ENCODE results near the gene RECK. TPM values are rescaled to one million over a fixed set of nuclear protein-coding genes. Genes with fewer than 3 reads are reported as not detected.
"Not testable (repeated sequence)": the region's sequence is repeated elsewhere in the genome, so short reads cannot be mapped to it uniquely, and the experiment has no call there.

Gene RECK
- total RNA-seq, 1 donor from 2014 or later = 2.0 TPM

GRCh38 chr9:36102742-36103495 is 66.2 kb downstream of the RECK start:
- ATAC-seq (peak; percentile 96), DNase-seq (ENCODE audit: low spot score) (peak; percentile 69)

- ATAC-seq = no peak
- no peak for DNase-seq (ENCODE audit: low spot score)
These were observed 72.4 kb downstream of the RECK start for GRCh38 chr9:36109071-36109470.

- ATAC-seq = peak; percentile 48
These were observed 73.7 kb downstream of the RECK start for GRCh38 chr9:36110434-36110833.

GRCh38 chr9:36112516-36112915 is 75.8 kb downstream of the RECK start:
- ATAC-seq = no peak
- DNase-seq (ENCODE audit: low spot score) = no peak

More at GRCh38 chr9:36110434-36110833, 73.7 kb downstream of the RECK start:
- no peak for DNase-seq (ENCODE audit: low spot score)

GRCh38 chr9:36113999-36114398 is 77.3 kb downstream of the RECK start:
- ATAC-seq = no peak
- no peak for DNase-seq (ENCODE audit: low spot score)

- DNase-seq (ENCODE audit: low spot score) = no peak
- ATAC-seq = no peak
These were observed 79.9 kb downstream of the RECK start for GRCh38 chr9:36116593-36116992.

- no peak for ATAC-seq
These were observed 81.5 kb downstream of the RECK start for GRCh38 chr9:36118201-36118600.

GRCh38 chr9:36118706-36119105 is 82.0 kb downstream of the RECK start:
- DNase-seq (ENCODE audit: low spot score) = no peak

More at GRCh38 chr9:36118201-36118600, 81.5 kb downstream of the RECK start:
- no peak for DNase-seq (ENCODE audit: low spot score)

GRCh38 chr9:36119476-36119875 is 82.8 kb downstream of the RECK start:
- ATAC-seq (no peak), DNase-seq (ENCODE audit: low spot score) (no peak)

More at GRCh38 chr9:36118706-36119105, 82.0 kb downstream of the RECK start:
- no peak for ATAC-seq

GRCh38 chr9:36120705-36121104 is 84.0 kb downstream of the RECK start:
- no peak for ATAC-seq
- DNase-seq (ENCODE audit: low spot score) = no peak

GRCh38 chr9:36121971-36122370 is 85.3 kb downstream of the RECK start:
- DNase-seq (ENCODE audit: low spot score) (no peak), ATAC-seq (no peak)

GRCh38 chr9:36123515-36123914 is 86.8 kb downstream of the RECK start:
- no peak for ATAC-seq
- DNase-seq (ENCODE audit: low spot score) = no peak

- ATAC-seq (peak; percentile 59), DNase-seq (ENCODE audit: low spot score) (no peak)
These were observed 88.5 kb downstream of the RECK start for GRCh38 chr9:36125062-36125855.

GRCh38 chr9:36126016-36126730 is 89.5 kb downstream of the RECK start:
- ATAC-seq (no peak), DNase-seq (ENCODE audit: low spot score) (no peak)

GRCh38 chr9:36127652-36128244 is 91.0 kb downstream of the RECK start:
- peak; percentile 30 for ATAC-seq

GRCh38 chr9:36128349-36128748 is 91.6 kb downstream of the RECK start:
- ATAC-seq (no peak), DNase-seq (ENCODE audit: low spot score) (no peak)

More at GRCh38 chr9:36127652-36128244, 91.0 kb downstream of the RECK start:
- no peak for DNase-seq (ENCODE audit: low spot score)

- DNase-seq (ENCODE audit: low spot score) (no peak), ATAC-seq (no peak)
These were observed 92.4 kb downstream of the RECK start for GRCh38 chr9:36129139-36129538.

GRCh38 chr9:36131666-36132065 is 95.0 kb downstream of the RECK start:
- ATAC-seq; DNase-seq (ENCODE audit: low spot score): not testable (repeated sequence)

- ATAC-seq = no peak
- no peak for DNase-seq (ENCODE audit: low spot score)
These were observed 95.4 kb downstream of the RECK start for GRCh38 chr9:36132086-36132485.

GRCh38 chr9:36134761-36135505 is 98.2 kb downstream of the RECK start:
- ATAC-seq (no peak), DNase-seq (ENCODE audit: low spot score) (no peak)

Data from left lobe of liver (tissue), 2 donors.